ENCODE data around the gene LRP8. TPM values are rescaled to one million over a fixed set of nuclear protein-coding genes. Genes with fewer than 3 reads are reported as not detected.

LRP8 gene
- total RNA-seq, 1 donor from 2014 or later: 8.4 TPM

DNA sequence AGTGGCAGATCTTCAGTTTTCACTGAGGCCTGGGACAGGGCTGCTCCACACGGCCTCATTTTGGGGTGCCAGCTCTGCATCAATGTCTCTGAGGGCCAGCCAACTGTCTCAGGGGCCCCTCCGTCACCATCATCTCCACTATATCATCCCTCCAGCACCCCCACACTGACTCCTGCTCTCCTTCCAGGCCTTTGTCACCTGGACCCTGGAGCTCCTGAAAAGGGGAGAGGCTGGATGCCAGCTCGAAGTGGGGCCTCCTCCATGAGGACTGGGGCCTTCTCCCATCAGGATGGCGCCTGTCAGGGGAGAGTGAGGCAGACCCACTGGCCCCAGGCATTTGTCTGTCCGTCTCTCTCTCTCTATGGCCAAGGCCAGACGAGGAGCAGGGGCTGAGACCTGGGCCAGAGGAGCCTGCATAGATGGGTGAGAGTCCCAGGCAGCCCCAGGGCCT is 44.7 kb upstream of the LRP8 start:
- DNase-seq (ENCODE audit: low read depth) (no peak), FAIRE-seq (no peak)
- H3K36me3 ChIP-seq (ENCODE audit: control insufficient read depth, insufficient read depth, low read length): no peaks in the 10 kb centered on the region
- TF ChIP-seq, protein P1, sequence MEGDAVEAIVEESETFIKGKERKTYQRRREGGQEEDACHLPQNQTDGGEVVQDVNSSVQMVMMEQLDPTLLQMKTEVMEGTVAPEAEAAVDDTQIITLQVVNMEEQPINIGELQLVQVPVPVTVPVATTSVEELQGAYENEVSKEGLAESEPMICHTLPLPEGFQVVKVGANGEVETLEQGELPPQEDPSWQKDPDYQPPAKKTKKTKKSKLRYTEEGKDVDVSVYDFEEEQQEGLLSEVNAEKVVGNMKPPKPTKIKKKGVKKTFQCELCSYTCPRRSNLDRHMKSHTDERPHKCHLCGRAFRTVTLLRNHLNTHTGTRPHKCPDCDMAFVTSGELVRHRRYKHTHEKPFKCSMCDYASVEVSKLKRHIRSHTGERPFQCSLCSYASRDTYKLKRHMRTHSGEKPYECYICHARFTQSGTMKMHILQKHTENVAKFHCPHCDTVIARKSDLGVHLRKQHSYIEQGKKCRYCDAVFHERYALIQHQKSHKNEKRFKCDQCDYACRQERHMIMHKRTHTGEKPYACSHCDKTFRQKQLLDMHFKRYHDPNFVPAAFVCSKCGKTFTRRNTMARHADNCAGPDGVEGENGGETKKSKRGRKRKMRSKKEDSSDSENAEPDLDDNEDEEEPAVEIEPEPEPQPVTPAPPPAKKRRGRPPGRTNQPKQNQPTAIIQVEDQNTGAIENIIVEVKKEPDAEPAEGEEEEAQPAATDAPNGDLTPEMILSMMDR (IDR thresholded peaks at IDR 0.05; ENCODE audit: insufficient read depth, low read length, severe bottlenecking): no peak
- no peak overlapping the region for H3K4me3 ChIP-seq (ENCODE audit: low read depth, low read length)
- H3K27me3 ChIP-seq (ENCODE audit: control insufficient read depth, insufficient read depth, low read length): peaks cover 6% of the 10 kb centered on the region

DNA sequence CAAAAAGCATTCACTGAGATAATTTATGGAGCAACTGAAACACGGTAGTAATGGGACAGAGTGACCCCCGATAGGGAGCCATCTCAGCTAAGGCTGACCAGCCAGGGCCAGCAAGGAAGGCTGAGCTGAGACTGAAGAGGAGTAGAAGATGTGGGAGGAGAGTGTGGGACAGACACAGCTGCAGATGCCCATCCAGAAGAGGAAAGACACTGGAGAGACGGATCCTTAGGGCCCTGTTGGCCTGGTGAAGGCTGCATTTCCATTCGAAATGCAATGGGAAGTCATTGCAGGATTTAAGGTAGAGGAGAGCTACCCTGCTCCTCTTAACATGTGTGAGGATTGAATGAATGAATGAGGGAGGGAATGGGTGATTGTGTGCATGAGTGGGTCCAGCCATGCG is 44.0 kb upstream of the LRP8 start:
- TF ChIP-seq, protein P1 (IDR thresholded peaks at IDR 0.05; ENCODE audit: insufficient read depth, low read length, severe bottlenecking): no peak
- no peak overlapping the region for H3K4me3 ChIP-seq (ENCODE audit: low read depth, low read length)
- no peak for DNase-seq (ENCODE audit: low read depth)
- FAIRE-seq: no peak
- peaks cover 6% of the 10 kb centered on the region for H3K27me3 ChIP-seq (ENCODE audit: control insufficient read depth, insufficient read depth, low read length)
- no peaks in the 10 kb centered on the region for H3K36me3 ChIP-seq (ENCODE audit: control insufficient read depth, insufficient read depth, low read length)

DNA sequence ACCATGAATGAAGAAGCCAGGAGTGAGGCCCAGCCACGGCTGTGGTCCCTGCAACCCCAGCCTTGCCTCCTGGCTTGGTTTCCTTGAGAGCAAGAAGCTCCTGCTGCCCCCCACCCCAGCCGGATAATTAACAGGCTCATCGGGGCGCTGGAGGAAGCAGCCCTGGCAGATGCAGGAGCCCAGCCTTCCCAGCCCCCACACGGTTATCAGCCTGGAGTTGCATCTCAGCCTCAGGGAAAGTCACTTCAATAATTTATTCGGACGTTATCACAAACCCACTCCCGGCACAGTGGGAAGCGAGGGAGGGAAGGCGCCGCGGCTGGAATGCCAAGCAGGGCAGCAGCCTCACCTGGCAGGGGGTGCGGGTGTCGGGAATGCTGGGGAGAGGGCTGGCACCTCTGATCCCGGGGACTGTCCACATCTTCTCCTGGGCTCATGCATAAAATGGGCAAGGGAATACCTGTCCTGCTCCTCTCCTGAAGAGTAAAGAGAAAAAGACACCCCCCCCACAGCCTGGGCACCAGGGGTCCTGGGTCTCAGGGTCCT is 43.3 kb upstream of the LRP8 start:
- no peak overlapping the region for H3K4me3 ChIP-seq (ENCODE audit: low read depth, low read length)
- H3K27me3 ChIP-seq (ENCODE audit: control insufficient read depth, insufficient read depth, low read length): peaks cover 6% of the 10 kb centered on the region
- FAIRE-seq: no peak
- TF ChIP-seq, protein P1 (IDR thresholded peaks at IDR 0.05; ENCODE audit: insufficient read depth, low read length, severe bottlenecking): no peak
- no peak for DNase-seq (ENCODE audit: low read depth)
- no peaks in the 10 kb centered on the region for H3K36me3 ChIP-seq (ENCODE audit: control insufficient read depth, insufficient read depth, low read length)

DNA sequence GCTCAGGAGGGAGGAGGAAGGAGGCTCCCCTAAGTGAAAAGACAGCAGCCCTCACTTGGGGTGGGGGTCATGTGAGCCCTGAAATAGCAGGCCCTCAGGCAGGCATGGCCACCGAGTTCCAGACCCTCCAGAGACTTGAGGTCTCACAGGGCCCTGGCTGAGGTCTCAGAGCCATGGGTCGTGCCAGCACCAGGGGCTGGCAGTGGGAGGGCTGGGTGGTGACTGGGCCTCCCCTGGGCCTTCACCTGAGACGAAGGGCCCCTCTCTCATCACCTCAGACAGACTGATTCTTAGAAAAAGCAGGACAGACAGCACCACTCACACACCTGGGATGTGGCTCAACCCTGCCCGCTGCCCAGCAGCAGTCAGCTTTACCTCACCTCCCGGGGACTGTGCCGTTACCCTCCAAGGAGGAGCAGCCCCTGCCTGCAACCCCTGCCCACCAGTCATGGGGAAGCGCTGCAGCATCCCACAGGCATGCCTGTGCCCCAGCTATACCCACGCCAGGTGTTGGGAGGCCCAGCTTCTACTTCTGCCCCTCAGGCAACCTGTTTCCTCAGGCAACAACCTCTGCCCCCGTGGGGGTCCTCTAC is 42.6 kb upstream of the LRP8 start:
- peaks cover 6% of the 10 kb centered on the region for H3K27me3 ChIP-seq (ENCODE audit: control insufficient read depth, insufficient read depth, low read length)
- DNase-seq (ENCODE audit: low read depth): no peak
- H3K4me3 ChIP-seq (ENCODE audit: low read depth, low read length): no peak overlapping the region
- no peaks in the 10 kb centered on the region for H3K36me3 ChIP-seq (ENCODE audit: control insufficient read depth, insufficient read depth, low read length)
- FAIRE-seq: no peak
- TF ChIP-seq, protein P1 (IDR thresholded peaks at IDR 0.05; ENCODE audit: insufficient read depth, low read length, severe bottlenecking): no peak

- TF ChIP-seq, protein P1 (IDR thresholded peaks at IDR 0.05; ENCODE audit: insufficient read depth, low read length, severe bottlenecking): no peak
- Histone ChIP-seq H3K27me3 (ENCODE audit: control insufficient read depth, insufficient read depth, low read length) (peaks cover 6% of the 10 kb centered on the region), H3K36me3 (ENCODE audit: control insufficient read depth, insufficient read depth, low read length) (no peaks in the 10 kb centered on the region), H3K4me3 (ENCODE audit: low read depth, low read length) (no peak overlapping the region)
- FAIRE-seq (no peak), DNase-seq (ENCODE audit: low read depth) (no peak)
Observed at GRCh38 chr1:53369761-53370160, 41.9 kb upstream of the LRP8 start.

All from bronchial epithelial cell (primary cell).